ENCODE data around the gene SIK3. TPM values are rescaled to one million over a fixed set of nuclear protein-coding genes. Genes with fewer than 3 reads are reported as not detected.

SIK3 gene
- total RNA-seq, 2 donors from 2014 or later = 21.4 to 26.3 TPM

- DNase-seq (no peak), ATAC-seq (replicated peaks in 1 of 2) (no peak)
- no peaks in the 10 kb centered on the region for H3K9me3 Mint-ChIP-seq
- H3K4me3 Mint-ChIP-seq = no peak within 1 kb of the TSS
- no peaks in the 10 kb centered on the region for H3K36me3 Mint-ChIP-seq (ENCODE audit: insufficient read depth in 2 of 2)
- H3K27ac Mint-ChIP-seq = no peak within 1 kb of the TSS
- peaks cover under 1% of the 10 kb centered on the region for H3K4me1 Mint-ChIP-seq (ENCODE audit: low read depth)
- H3K27me3 Mint-ChIP-seq (ENCODE audit: low read depth) = no peaks in the 10 kb centered on the region
These were observed 268.6 kb downstream of the SIK3 start, which contains the start of gene APOC3 for GRCh38 chr11:116829525-116830183. APOC3 (plus strand) TSS chr11:116829907; CDS start chr11:116830583, 676 bp downstream.

GRCh38 chr11:116828632-116829524, 269.4 kb downstream of the SIK3 start:
- H3K4me1 Mint-ChIP-seq (ENCODE audit: low read depth) = no peaks in the 10 kb centered on the region
- H3K9me3 Mint-ChIP-seq = no peaks in the 10 kb centered on the region
- no peaks in the 10 kb centered on the region for H3K27me3 Mint-ChIP-seq (ENCODE audit: low read depth)
- DNase-seq (no peak), ATAC-seq (replicated peaks in 1 of 2) (no peak)
- no peak overlapping the region for H3K27ac Mint-ChIP-seq
- H3K36me3 Mint-ChIP-seq (ENCODE audit: insufficient read depth in 2 of 2) = no peaks in the 10 kb centered on the region
- H3K4me3 Mint-ChIP-seq = no peak overlapping the region

GRCh38 chr11:116827461-116827860, 270.8 kb downstream of the SIK3 start:
- no peak for ATAC-seq (replicated peaks in 1 of 2)
- Mint-ChIP-seq H3K9me3 (no peaks in the 10 kb centered on the region), H3K4me1 (ENCODE audit: low read depth) (no peaks in the 10 kb centered on the region), H3K27me3 (ENCODE audit: low read depth) (no peaks in the 10 kb centered on the region), H3K4me3 (no peak overlapping the region), H3K27ac (no peak overlapping the region), H3K36me3 (ENCODE audit: insufficient read depth in 2 of 2) (no peaks in the 10 kb centered on the region)
- DNase-seq = no peak

- ATAC-seq (replicated peaks in 1 of 2) = no peak
- Mint-ChIP-seq H3K27me3 (ENCODE audit: low read depth) (no peaks in the 10 kb centered on the region), H3K4me3 (no peak overlapping the region), H3K9me3 (no peaks in the 10 kb centered on the region), H3K4me1 (ENCODE audit: low read depth) (no peaks in the 10 kb centered on the region), H3K27ac (no peak overlapping the region), H3K36me3 (ENCODE audit: insufficient read depth in 2 of 2) (no peaks in the 10 kb centered on the region)
- DNase-seq = no peak
These were observed 271.3 kb downstream of the SIK3 start for GRCh38 chr11:116826751-116827431.

- no peak for ATAC-seq (replicated peaks in 1 of 2)
- Mint-ChIP-seq H3K9me3 (no peaks in the 10 kb centered on the region), H3K36me3 (ENCODE audit: insufficient read depth in 2 of 2) (no peaks in the 10 kb centered on the region), H3K4me1 (ENCODE audit: low read depth) (no peaks in the 10 kb centered on the region), H3K4me3 (no peak overlapping the region), H3K27ac (no peak overlapping the region), H3K27me3 (ENCODE audit: low read depth) (no peaks in the 10 kb centered on the region)
- DNase-seq = no peak
These were observed 272.1 kb downstream of the SIK3 start for GRCh38 chr11:116825854-116826750.

GRCh38 chr11:116825434-116825833, 272.8 kb downstream of the SIK3 start:
- DNase-seq (no peak), ATAC-seq (replicated peaks in 1 of 2) (no peak)
- Mint-ChIP-seq H3K27me3 (ENCODE audit: low read depth) (no peaks in the 10 kb centered on the region), H3K27ac (no peak overlapping the region), H3K9me3 (no peaks in the 10 kb centered on the region), H3K36me3 (ENCODE audit: insufficient read depth in 2 of 2) (no peaks in the 10 kb centered on the region), H3K4me3 (no peak overlapping the region), H3K4me1 (ENCODE audit: low read depth) (no peaks in the 10 kb centered on the region)

GRCh38 chr11:116823031-116823843, 275.0 kb downstream of the SIK3 start, which contains the start of gene APOA4:
APOA4 (minus strand) TSS chr11:116823304; CDS start chr11:116823191, 113 bp downstream.
- Mint-ChIP-seq H3K4me1 (ENCODE audit: low read depth) (no peaks in the 10 kb centered on the region), H3K36me3 (ENCODE audit: insufficient read depth in 2 of 2) (no peaks in the 10 kb centered on the region), H3K27me3 (ENCODE audit: low read depth) (no peaks in the 10 kb centered on the region), H3K27ac (no peak within 1 kb of the TSS), H3K4me3 (no peak within 1 kb of the TSS), H3K9me3 (no peaks in the 10 kb centered on the region)
- ATAC-seq (replicated peaks in 1 of 2) (no peak), DNase-seq (no peak)

- Mint-ChIP-seq H3K4me3 (no peak overlapping the region), H3K27me3 (ENCODE audit: low read depth) (no peaks in the 10 kb centered on the region), H3K27ac (no peak overlapping the region), H3K36me3 (ENCODE audit: insufficient read depth in 2 of 2) (no peaks in the 10 kb centered on the region), H3K9me3 (no peaks in the 10 kb centered on the region), H3K4me1 (ENCODE audit: low read depth) (no peaks in the 10 kb centered on the region)
- ATAC-seq (replicated peaks in 1 of 2) (no peak), DNase-seq (no peak)
These were observed 275.7 kb downstream of the SIK3 start for GRCh38 chr11:116822575-116822974.

- H3K36me3 Mint-ChIP-seq (ENCODE audit: insufficient read depth in 2 of 2) = no peaks in the 10 kb centered on the region
- DNase-seq (no peak), ATAC-seq (replicated peaks in 1 of 2) (no peak)
- no peaks in the 10 kb centered on the region for H3K27me3 Mint-ChIP-seq (ENCODE audit: low read depth)
- H3K4me1 Mint-ChIP-seq (ENCODE audit: low read depth) = no peaks in the 10 kb centered on the region
- H3K27ac Mint-ChIP-seq = no peak overlapping the region
- H3K9me3 Mint-ChIP-seq = no peaks in the 10 kb centered on the region
- H3K4me3 Mint-ChIP-seq = no peak overlapping the region
These were observed 276.9 kb downstream of the SIK3 start for GRCh38 chr11:116821050-116821918.

- H3K9me3 Mint-ChIP-seq = no peaks in the 10 kb centered on the region
- H3K4me1 Mint-ChIP-seq (ENCODE audit: low read depth) = no peaks in the 10 kb centered on the region
- no peaks in the 10 kb centered on the region for H3K27me3 Mint-ChIP-seq (ENCODE audit: low read depth)
- ATAC-seq (replicated peaks in 1 of 2) (no peak), DNase-seq (no peak)
- H3K36me3 Mint-ChIP-seq (ENCODE audit: insufficient read depth in 2 of 2) = no peaks in the 10 kb centered on the region
- H3K4me3 Mint-ChIP-seq = no peak overlapping the region
- no peak overlapping the region for H3K27ac Mint-ChIP-seq
These were observed 279.2 kb downstream of the SIK3 start for GRCh38 chr11:116819049-116819448.

GRCh38 chr11:116814502-116814901, 283.7 kb downstream of the SIK3 start:
- DNase-seq (no peak), ATAC-seq (replicated peaks in 1 of 2) (no peak)

More at GRCh38 chr11:116814502-116814901, 283.7 kb downstream of the SIK3 start:
- Mint-ChIP-seq H3K27me3 (ENCODE audit: low read depth) (no peaks in the 10 kb centered on the region), H3K27ac (no peak overlapping the region), H3K9me3 (no peaks in the 10 kb centered on the region), H3K4me3 (no peak overlapping the region), H3K36me3 (ENCODE audit: insufficient read depth in 2 of 2) (no peaks in the 10 kb centered on the region), H3K4me1 (ENCODE audit: low read depth) (no peaks in the 10 kb centered on the region)
